Skin of body (tissue), 2 donors: ENCODE measurements around the gene CCDC14. TPM values are rescaled to one million over a fixed set of nuclear protein-coding genes. Genes with fewer than 3 reads are reported as not detected.
"Not testable (repeated sequence)": the region's sequence is repeated elsewhere in the genome, so short reads cannot be mapped to it uniquely, and the experiment has no call there.

Experiments
- DNase-seq: peaks from one replicate; lab custom pipeline; 2025; lab: John Stamatoyannopoulos, UW
- total RNA-seq: library from RNA; depleted of rRNA; stranded (reverse); fragments of >200 nt; gene quantifications from one replicate; pipeline ENCODE4 v1.2.3, GENCODE V29; 2014

CCDC14 gene
- total RNA-seq = 64.0 TPM

- peak; percentile 95 for DNase-seq
These were observed at the start of gene CCDC14 for GRCh38 chr3:123960781-123961507. Gene CCDC14, minus strand, starts transcription at chr3:123961229. Its CDS starts 56 bp downstream, at chr3:123961173.

DNA sequence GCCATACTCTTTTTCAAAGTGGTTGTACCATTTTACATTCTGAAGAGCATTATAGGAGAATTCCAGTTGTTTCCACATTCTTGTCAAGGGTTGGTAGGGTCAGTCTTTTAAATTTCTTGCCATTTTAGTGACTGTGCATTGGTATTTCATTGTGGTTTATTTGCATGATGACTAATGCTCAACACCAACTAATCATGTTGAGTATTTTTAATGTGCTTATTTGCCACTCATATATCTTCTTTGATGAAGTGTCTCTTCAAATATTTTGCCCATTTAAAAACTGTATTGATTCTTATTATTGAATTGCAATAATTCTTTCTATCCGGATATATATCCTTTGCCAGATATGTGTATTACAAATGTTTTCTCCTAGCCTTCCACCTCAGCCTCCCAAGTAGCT lies 47.3 kb upstream of the CCDC14 start:
- not testable (repeated sequence) for DNase-seq

GRCh38 chr3:124007186-124007585 lies 46.2 kb upstream of the CCDC14 start:
- no peak for DNase-seq

GRCh38 chr3:124002405-124003079 lies 41.5 kb upstream of the CCDC14 start:
- DNase-seq = not testable (repeated sequence)

DNA sequence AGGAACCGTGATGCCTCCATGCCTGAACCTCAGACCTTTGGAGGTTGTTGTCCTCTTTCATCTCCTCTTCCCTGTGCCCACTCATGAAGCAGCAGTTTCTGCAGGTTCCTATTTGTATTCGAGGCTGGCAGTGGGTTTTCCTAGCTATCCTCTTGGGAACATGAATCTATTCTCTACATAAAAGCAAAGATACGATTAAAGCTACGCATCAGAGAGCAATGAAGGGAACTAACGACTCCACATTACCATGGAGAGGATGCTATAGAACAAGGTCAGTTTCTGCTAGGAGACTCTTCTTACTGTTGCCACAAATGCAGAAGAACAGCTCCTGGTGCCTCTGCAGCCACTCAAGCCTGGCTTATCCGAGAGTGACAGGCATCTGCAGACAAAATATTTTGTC lies 40.3 kb upstream of the CCDC14 start:
- DNase-seq = not testable (repeated sequence)

DNA sequence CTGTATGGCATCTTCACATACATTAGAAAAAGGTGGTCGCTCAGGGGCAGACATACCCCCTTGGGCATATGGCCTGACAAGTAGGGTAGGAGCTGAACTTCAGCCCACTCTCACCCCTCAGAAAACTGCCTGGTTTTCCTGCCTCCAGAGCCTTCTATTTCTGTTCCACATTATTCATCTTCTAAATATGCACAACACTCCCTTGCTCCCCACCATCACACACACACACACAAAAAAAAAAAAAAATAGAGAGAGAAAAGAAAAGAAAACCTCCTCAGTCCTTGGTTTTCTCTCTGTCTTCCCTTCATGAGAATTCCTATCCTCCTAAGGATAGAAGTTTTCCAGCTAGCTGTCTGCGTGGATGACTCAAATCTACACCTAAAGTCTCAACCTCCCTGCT lies 36.5 kb upstream of the CCDC14 start:
- no peak for DNase-seq

DNA sequence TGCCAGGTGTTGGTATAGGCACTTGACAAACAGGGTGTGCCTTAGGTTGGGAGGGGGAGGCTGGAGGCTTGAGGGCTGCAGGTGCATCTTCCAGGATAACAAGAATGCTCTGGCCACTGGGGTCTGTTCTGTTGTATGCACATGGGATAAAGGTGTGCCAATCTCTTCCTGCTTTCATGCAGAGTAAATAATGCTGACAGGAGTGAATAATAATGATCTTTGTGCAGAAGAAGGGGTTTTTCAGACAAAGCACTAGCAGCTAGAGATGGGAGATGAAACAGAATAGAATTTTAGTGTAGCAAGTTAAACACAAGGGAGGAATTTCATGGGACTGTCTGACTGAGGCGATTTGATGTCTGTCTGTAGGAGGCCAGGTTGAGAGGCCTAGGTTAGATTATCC lies 32.8 kb upstream of the CCDC14 start:
- no peak for DNase-seq

- DNase-seq = not testable (repeated sequence)
These were observed 30.9 kb upstream of the CCDC14 start, which contains the start of gene ROPN1 for GRCh38 chr3:123991730-123992588. Gene ROPN1, minus strand, starts transcription at chr3:123992124. Its CDS starts 11,643 bp downstream, at chr3:123980481.

DNA sequence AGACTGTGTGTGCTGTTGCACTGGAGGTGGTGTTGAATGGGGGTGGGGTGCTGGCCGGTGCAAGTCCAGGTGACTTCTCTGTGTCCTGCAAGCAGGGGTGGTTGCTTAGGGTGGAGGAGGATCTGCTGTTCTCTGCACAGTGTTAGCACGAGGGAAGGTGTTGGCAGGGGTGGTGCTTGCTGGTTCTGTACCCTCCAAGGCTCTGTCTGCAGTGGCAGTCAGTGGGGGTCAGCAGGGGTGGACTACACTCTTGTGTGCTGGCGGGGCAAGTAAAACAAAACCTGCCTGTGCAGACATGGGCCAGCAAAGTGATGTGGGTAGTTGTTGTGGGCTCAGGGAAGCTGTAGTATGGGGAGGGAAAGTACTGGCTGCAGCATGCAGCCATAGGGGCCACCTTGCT lies 25.4 kb upstream of the CCDC14 start:
- DNase-seq = no peak

DNA sequence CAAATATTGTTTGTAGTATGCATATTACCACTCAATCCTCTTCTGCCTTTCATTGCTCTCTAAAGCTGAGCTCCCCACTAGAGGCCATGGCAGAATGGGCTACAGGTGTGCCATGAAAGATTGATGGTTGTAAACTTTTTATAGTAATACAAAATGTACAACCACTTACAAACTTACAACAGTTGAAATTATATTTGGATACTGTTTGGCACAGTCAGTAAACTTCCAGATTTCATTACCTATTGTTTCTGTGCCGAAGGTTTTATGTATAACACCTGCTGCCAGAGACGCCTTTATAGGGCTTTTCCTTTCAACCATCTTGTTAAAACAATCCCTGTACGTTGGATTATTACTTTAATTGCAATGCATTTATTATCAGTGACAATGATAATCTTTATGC lies 23.9 kb upstream of the CCDC14 start:
- DNase-seq = no peak

- DNase-seq = no peak
These were observed 23.3 kb upstream of the CCDC14 start for GRCh38 chr3:123984350-123984749.

DNA sequence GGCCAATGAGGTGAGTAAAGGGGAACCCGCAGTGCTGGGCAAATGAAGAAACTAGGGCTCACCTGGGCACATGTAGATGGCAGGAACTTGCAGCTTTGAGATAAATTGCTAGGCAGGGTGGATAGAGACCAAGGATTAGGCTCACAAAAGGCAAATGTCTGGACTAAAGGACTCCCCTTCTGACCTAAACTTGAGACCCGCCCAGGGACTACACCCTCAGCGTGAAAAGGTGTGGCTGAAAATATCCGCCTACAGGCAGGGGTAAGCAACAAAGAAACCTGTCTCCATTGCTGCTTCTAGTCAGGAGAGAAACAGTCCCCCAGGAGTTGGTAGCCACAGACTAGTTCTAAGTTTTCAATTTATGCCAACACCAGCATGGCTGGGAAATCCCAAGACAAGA lies 20.3 kb upstream of the CCDC14 start:
- not testable (repeated sequence) for DNase-seq

DNA sequence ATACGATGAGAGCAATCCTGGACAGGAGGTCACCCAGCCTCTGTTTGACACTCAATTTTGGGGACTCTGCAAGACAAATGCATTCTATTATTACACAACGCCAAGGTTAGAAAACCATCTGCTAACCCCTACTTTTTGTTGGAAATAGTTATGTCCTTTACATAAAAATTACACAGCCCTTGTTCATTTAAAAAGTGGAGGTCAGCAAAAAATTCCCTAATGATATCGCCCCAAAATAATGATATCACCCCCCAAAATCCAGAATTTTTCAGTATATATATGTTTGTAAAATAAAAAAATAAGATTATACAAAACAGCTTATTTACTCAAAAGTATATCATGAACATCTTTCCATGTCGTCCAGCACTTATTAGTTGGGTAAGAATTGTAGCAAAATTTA lies 19.5 kb upstream of the CCDC14 start:
- DNase-seq = no peak

DNA sequence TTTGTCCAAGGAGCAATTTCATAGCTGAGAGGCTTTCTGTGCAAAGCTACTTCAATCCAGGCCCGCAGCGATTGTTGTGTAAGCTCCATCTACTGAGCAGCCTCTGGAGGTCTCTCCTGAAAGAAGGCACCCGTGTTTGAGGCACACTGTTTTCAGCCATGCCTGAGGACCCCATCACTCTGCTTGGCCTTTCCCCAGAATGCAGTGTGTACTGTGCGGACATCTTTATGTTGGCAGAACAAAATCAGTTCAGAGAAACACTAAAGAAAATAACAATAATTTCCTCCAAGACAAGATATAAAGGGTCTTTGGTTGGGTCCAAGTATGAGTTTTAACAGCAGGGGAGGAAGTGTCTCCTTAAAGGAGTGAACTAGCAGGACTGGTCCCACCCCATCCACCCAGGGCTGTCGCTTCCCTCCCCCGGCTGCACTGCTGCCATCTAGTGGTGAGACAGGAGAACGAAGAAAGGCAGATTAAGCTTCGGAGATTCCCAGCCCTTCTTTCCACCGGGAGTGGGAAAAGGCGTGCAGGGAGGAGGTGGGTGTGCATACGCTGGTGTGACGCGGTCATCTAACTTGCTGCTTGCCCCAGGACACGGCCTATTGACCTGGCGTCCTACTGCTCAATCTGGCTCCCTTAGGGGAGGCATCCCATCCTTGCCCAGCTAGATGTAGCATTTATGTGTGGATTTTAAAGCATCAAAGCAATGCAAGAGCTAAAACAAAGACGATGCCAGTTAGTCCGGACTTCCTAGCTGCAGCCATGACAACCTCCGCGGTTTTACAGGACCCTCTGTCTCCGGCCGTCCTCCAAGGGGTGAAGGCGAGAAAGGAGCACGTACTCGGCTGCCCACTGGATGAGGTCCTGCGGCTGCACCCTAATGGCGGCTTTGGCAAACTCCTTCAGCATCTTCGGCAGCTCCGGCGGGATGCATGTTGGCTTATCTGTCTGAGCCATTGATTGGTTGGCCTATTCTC lies 18.8 kb upstream of the CCDC14 start:
- DNase-seq = peak; percentile 3

DNA sequence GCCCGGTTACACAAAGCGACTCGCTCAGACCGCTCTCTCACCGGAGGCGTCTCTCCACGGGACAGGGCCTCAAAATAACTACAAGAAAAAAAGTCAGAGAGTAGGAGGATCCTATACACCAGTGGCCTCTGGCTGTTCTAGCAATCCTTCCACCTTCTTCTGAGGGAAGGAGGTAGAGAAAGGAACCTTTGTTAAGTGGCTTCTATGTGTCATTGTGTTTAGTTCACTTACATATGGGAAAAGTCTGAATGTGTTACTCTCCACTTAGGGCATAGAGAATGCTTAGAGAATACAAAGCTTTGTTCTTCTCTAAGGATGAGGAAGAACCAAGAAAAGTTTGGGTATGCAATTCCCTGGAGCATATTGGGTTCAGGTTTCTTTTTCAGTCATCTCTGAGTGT lies 15.9 kb upstream of the CCDC14 start:
- DNase-seq = not testable (repeated sequence)

GRCh38 chr3:123976181-123976898 lies 15.3 kb upstream of the CCDC14 start:
- DNase-seq = not testable (repeated sequence)

DNA sequence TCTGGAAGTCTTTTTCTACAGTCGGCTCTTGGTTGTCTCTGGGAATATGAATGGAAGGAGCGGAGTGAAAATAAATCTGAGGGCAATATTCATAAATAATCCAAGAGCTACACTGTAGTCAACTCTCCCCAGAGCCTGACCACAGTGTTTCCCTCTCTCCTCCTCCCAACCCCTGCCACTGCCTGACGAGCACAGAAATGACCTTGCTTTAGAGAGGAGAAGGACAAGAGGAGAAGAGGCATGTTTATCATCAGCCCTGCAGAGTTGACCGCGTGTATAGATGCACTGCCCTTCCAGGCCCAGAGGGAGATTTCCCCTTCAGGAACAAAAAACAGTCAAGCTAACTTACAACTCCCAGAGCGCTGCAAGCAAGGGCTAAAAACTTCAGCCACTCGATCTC lies 14.0 kb upstream of the CCDC14 start:
- not testable (repeated sequence) for DNase-seq

DNA sequence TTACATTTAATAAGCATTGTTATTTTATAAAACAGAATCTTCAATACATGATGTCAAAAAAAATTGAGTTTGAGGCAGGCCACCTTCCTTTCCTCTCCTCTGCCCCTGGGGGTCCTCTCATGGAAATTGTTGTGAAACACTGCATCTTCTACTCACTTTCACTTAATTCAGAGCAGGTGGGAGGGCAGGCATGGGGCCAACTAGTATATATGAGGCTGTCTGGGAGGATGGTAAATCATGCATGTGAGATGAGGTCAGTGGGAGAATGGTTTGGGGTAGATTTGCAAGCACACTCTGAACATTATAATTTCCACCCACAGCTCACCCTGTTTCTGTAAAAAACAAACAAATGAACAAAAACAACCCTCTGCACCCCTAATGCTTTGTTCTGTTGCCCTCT lies 10.4 kb upstream of the CCDC14 start:
- DNase-seq = peak; percentile 4

- not testable (repeated sequence) for DNase-seq
These were observed 6.2 kb upstream of the CCDC14 start for GRCh38 chr3:123967260-123967659.

GRCh38 chr3:123966799-123967198 lies 5.8 kb upstream of the CCDC14 start:
- DNase-seq = not testable (repeated sequence)
